Suprapubic skin (tissue), 4 donors: ENCODE data around the gene SH3PXD2B. TPM values are rescaled to one million over a fixed set of nuclear protein-coding genes. Genes with fewer than 3 reads are reported as not detected.
A peak's percentile ranks its signal among the peaks of the same experiment; 100 is the strongest.

Source experiments
- DNase-seq, 2 donors: peaks; one replicate each; pipeline ENCODE4 v3.0.0-alpha.2; 2019; ENCODE audit warnings: low spot score in 2 of 2
- H3K27ac ChIP-seq: fragments of 200-600 bp; sonication (generic); one replicate; pipeline ENCODE4 v1.5.1; 2019
- H3K27me3 ChIP-seq: fragments of 200-600 bp; sonication (generic); one replicate; pipeline ENCODE4 v1.5.1; 2019
- H3K36me3 ChIP-seq: fragments of 200-600 bp; sonication (generic); one replicate; pipeline ENCODE4 v1.5.1; 2019
- H3K4me1 ChIP-seq: fragments of 200-600 bp; sonication (generic); one replicate; pipeline ENCODE4 v1.5.1; 2019
- H3K4me3 ChIP-seq: fragments of 200-600 bp; sonication (generic); one replicate; pipeline ENCODE4 v1.5.1; 2019; ENCODE audit warnings: mild to moderate bottlenecking
- H3K9me3 ChIP-seq: fragments of 200-600 bp; sonication (generic); one replicate; pipeline ENCODE4 v1.5.1; 2019
- EP300 ChIP-seq: sonication (generic); formaldehyde crosslinking; IDR thresholded peaks from one replicate; pipeline ENCODE4 v1.6.1; 2017; ENCODE audit warnings: antibody characterized with exemption
- POLR2A ChIP-seq, 2 donors: fragments of 450-650 bp; IDR thresholded peaks; one replicate each; pipeline ENCODE4 v1.6.1; 2017; ENCODE audit warnings: antibody characterized with exemption in 2 of 2, mild to moderate bottlenecking in 2 of 2, moderate library complexity in 2 of 2
- POLR2AphosphoS5 ChIP-seq, 3 donors: sonication (generic); formaldehyde crosslinking; IDR thresholded peaks; one replicate each; pipeline ENCODE4 v1.6.1; 2017; ENCODE audit warnings: antibody characterized with exemption in 3 of 3
- WGBS: methylation state at CpG from one replicate; pipeline ENCODE4 v1.1.5; 2018; 5-methylcytosine and 5-hydroxymethylcytosine counted together
- total RNA-seq, 4 donors: library from RNA; depleted of rRNA; stranded (reverse); fragments of >200 nt; gene quantifications; one replicate each; pipeline ENCODE4 v1.1.0, GENCODE V29; 2016
- TF ChIP-seq, protein P1 (sequence below), 2 donors: fragments of 200-600 bp in 1 of 2; fragments of 450-650 bp in 1 of 2; sonication (generic) in 1 of 2; IDR thresholded peaks; one replicate each; pipeline ENCODE4 v1.5.1; 2016 to 2019; ENCODE audit warnings: antibody characterized with exemption in 2 of 2, mild to moderate bottlenecking in 1 of 2, moderate library complexity in 1 of 2

Gene SH3PXD2B
- total RNA-seq, 4 donors from 2014 or later: 29.1 to 42.1 (median 31.3) TPM

- H3K4me3 ChIP-seq: no peak overlapping the region
- H3K36me3 ChIP-seq: peaks cover 7% of the 10 kb centered on the region
- WGBS: 88% methylated on average over 5 of the region's 5 CpGs
- H3K27me3 ChIP-seq: no peaks in the 10 kb centered on the region
- H3K4me1 ChIP-seq: peaks cover 95% of the 10 kb centered on the region
- no peaks in the 10 kb centered on the region for H3K9me3 ChIP-seq
- H3K27ac ChIP-seq: peak overlapping the region; percentile 79
- DNase-seq: no peak
- TF ChIP-seq, protein P1, sequence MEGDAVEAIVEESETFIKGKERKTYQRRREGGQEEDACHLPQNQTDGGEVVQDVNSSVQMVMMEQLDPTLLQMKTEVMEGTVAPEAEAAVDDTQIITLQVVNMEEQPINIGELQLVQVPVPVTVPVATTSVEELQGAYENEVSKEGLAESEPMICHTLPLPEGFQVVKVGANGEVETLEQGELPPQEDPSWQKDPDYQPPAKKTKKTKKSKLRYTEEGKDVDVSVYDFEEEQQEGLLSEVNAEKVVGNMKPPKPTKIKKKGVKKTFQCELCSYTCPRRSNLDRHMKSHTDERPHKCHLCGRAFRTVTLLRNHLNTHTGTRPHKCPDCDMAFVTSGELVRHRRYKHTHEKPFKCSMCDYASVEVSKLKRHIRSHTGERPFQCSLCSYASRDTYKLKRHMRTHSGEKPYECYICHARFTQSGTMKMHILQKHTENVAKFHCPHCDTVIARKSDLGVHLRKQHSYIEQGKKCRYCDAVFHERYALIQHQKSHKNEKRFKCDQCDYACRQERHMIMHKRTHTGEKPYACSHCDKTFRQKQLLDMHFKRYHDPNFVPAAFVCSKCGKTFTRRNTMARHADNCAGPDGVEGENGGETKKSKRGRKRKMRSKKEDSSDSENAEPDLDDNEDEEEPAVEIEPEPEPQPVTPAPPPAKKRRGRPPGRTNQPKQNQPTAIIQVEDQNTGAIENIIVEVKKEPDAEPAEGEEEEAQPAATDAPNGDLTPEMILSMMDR (IDR thresholded peaks at IDR 0.05): no peak
These were observed 27.1 kb downstream of the SH3PXD2B start for GRCh38 chr5:172427202-172427601.

DNA sequence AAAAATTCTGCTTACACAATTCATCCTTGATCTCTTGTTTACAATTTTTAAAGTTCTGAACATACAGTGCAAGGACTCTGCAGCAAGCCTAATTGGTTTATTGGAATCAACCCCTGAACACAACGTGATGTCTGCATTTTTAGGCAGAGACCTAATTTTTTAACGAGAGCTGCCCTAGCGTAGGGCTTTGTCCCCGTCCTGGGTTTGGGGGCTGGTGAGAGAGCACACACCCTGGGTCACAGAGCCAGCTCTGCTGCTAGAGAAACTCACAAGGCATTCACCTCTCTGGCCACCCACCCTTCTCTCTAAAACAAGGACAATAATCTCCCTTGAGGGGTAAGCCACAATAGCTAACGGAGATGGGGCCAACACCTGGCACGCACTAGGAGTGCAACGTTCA, 28.2 kb downstream of the SH3PXD2B start:
- Histone ChIP-seq H3K4me1 (peaks cover 95% of the 10 kb centered on the region), H3K4me3 (no peak overlapping the region), H3K36me3 (peaks cover 13% of the 10 kb centered on the region), H3K9me3 (no peaks in the 10 kb centered on the region), H3K27ac (peak overlapping the region; percentile 80), H3K27me3 (no peaks in the 10 kb centered on the region)
- DNase-seq: peak in 1 of 2 donors; percentile 74
- peak in 1 of 3 donors; percentile 52 for TF ChIP-seq POLR2AphosphoS5 (IDR thresholded peaks at IDR 0.05)
- no peak for TF ChIP-seq EP300
- no peak for TF ChIP-seq POLR2A (IDR thresholded peaks at IDR 0.05)
- TF ChIP-seq, protein P1 (IDR thresholded peaks at IDR 0.05): no peak
- 67% methylated on average over 7 of the region's 7 CpGs for WGBS

DNA sequence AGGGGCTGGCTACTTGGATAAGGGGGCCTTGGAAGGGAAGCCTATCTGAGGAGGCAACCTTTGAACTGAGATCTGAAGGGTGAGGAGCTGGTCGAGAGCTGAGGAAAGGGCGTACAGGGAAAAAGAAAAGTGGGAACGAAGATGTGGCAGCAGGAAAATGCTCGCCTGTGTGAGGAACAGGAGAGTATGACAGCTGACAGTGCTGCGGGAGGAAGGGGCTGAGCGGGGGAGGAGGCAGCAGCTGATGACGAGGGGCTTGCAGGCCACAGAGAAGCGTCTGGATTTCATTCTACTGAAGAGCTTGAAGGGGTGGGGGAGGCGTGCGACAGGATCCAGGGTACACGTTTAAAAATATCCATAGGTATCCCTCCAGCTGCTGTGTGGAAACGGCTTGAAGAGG, 28.9 kb downstream of the SH3PXD2B start:
- peaks cover 95% of the 10 kb centered on the region for H3K4me1 ChIP-seq

GRCh38 chr5:172424808-172425207, 29.5 kb downstream of the SH3PXD2B start:
- Histone ChIP-seq H3K36me3 (peaks cover 13% of the 10 kb centered on the region), H3K27me3 (no peaks in the 10 kb centered on the region), H3K4me3 (no peak overlapping the region), H3K9me3 (no peaks in the 10 kb centered on the region), H3K27ac (peak overlapping the region; percentile 80), H3K4me1 (peaks cover 95% of the 10 kb centered on the region)
- peak in 1 of 2 donors; percentile 56 for DNase-seq
- TF ChIP-seq EP300 (no peak), POLR2AphosphoS5 (IDR thresholded peaks at IDR 0.05) (no peak), POLR2A (IDR thresholded peaks at IDR 0.05) (no peak)
- TF ChIP-seq, protein P1 (IDR thresholded peaks at IDR 0.05): no peak
- 79% methylated on average over 6 of the region's 6 CpGs for WGBS

More for the DNA sequence above, 28.9 kb downstream of the SH3PXD2B start:
- TF ChIP-seq POLR2AphosphoS5 (IDR thresholded peaks at IDR 0.05) (no peak), EP300 (no peak)
- TF ChIP-seq, protein P1 (IDR thresholded peaks at IDR 0.05): no peak
- H3K27ac ChIP-seq: peak overlapping the region; percentile 80
- DNase-seq: peak in 1 of 2 donors; percentile 60
- no peaks in the 10 kb centered on the region for H3K27me3 ChIP-seq
- H3K9me3 ChIP-seq: no peaks in the 10 kb centered on the region
- H3K4me3 ChIP-seq: no peak overlapping the region
- peaks cover 13% of the 10 kb centered on the region for H3K36me3 ChIP-seq
- WGBS: 77% methylated on average over 12 of the region's 12 CpGs

DNA sequence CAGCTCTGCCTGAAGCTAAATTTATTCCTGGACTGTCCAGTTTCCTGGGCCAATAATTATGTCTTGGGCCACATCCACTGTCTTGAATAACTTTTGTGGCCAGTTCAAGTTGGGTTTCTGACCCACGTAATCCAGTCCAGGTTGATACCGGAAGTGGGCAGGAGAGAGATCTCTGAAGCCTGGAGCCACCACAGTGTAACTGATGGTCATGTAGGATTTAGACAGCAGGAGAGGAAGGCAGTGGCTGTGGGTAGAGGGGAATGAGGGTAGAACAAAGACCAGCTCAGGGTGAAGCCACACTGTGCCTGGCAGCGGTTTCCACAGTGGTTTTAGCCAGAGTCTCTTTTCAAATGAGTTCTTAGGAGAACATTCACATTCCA, 30.2 kb downstream of the SH3PXD2B start:
- Histone ChIP-seq H3K4me1 (peaks cover 95% of the 10 kb centered on the region), H3K9me3 (no peaks in the 10 kb centered on the region), H3K27ac (peak overlapping the region; percentile 80), H3K4me3 (no peak overlapping the region), H3K36me3 (peaks cover 13% of the 10 kb centered on the region), H3K27me3 (no peaks in the 10 kb centered on the region)
- peak in 1 of 2 donors; percentile 46 for DNase-seq
- 85% methylated on average over 3 of the region's 3 CpGs for WGBS
- no peak for TF ChIP-seq POLR2A (IDR thresholded peaks at IDR 0.05)
- no peak for TF ChIP-seq EP300
- TF ChIP-seq, protein P1 (IDR thresholded peaks at IDR 0.05): no peak
- no peak for TF ChIP-seq POLR2AphosphoS5 (IDR thresholded peaks at IDR 0.05)
